Endothelial cell of umbilical vein (primary cell): ENCODE results near the gene PARD6G. TPM values are rescaled to one million over a fixed set of nuclear protein-coding genes. Genes with fewer than 3 reads are reported as not detected.

ENCODE experiments used
- BruUV-seq: library from RNA; stranded (reverse); fragments of 400-500 nt; replicated peaks from 2 replicates; lab custom pipeline; 2021; lab: Mats Ljungman, UMichigan
- CTCF ChIA-PET: fragments of 300-600, 350-600 bp; sonication (Branson Sonifier 250); formaldehyde crosslinking; loops from one replicate; lab custom pipeline; 2021; ENCODE audit warnings: antibody characterized with exemption, inconsistent platforms; lab: Charles Lee
- POLR2A ChIA-PET: fragments of 300-600, 350-600 bp; sonication (Branson Sonifier 250); formaldehyde crosslinking; loops from one replicate; lab custom pipeline; 2021; ENCODE audit warnings: antibody characterized with exemption, inconsistent platforms; lab: Charles Lee
- DNase-seq: peaks from one replicate; pipeline ENCODE4 v3.0.0-alpha.2; 2011; ENCODE audit warnings: low read depth, low spot score
- FAIRE-seq: peaks from 2 replicates; lab custom pipeline; 2011; peaks lifted over from hg19 to GRCh38; lab: Jason Lieb, UNC
- H2AFZ ChIP-seq: 2 replicates; pipeline ENCODE4 v1.6.0; 2012; ENCODE audit warnings: low read depth, low read length, control low read depth, inconsistent platforms
- H3K27ac ChIP-seq: 2 replicates; pipeline ENCODE4 v1.5.1; 2011; ENCODE audit warnings: low read depth, mild to moderate bottlenecking, control low read depth, low read length, moderate library complexity; ENCODE audit not compliant: insufficient read depth
- H3K27me3 ChIP-seq, 2 experiments: 2 replicates each; pipeline versions ENCODE4 v1.6.0 to v1.6.1; 2011; ENCODE audit warnings: low read length in 2 of 2, mixed read lengths in 1 of 2; ENCODE audit not compliant: control insufficient read depth in 2 of 2, insufficient read depth in 2 of 2
- H3K36me3 ChIP-seq, 2 experiments: 2 replicates in 1 of 2; 3 replicates in 1 of 2; pipeline ENCODE4 v1.5.1; 2011; ENCODE audit warnings: low read length in 2 of 2, mild to moderate bottlenecking in 1 of 2, moderate library complexity in 1 of 2; ENCODE audit not compliant: control insufficient read depth in 2 of 2, insufficient read depth in 2 of 2; ENCODE audit errors: extremely low read depth in 1 of 2
- H3K4me1 ChIP-seq: 3 replicates; pipeline ENCODE4 v1.5.1; 2011; ENCODE audit warnings: mild to moderate bottlenecking, low read length; ENCODE audit not compliant: control insufficient read depth, insufficient read depth; ENCODE audit errors: extremely low read depth
- H3K4me2 ChIP-seq: 2 replicates; pipeline ENCODE4 v1.6.1; 2011; ENCODE audit warnings: low read length, control low read depth, mixed read lengths; ENCODE audit not compliant: insufficient read depth
- H3K4me3 ChIP-seq, 3 experiments: fragments of 200-600 bp in 1 of 3; sonication (generic), shearing (Covaris generic) in 1 of 3; replicated peaks in 1 of 3; 2 replicates each; pipeline ENCODE4 v1.5.1; 2011 to 2016; ENCODE audit warnings: control low read depth in 3 of 3, low read length in 3 of 3, mild to moderate bottlenecking in 2 of 3, inconsistent platforms in 1 of 3, low read depth in 1 of 3, moderate library complexity in 1 of 3; ENCODE audit not compliant: insufficient read depth in 1 of 3
- H3K79me2 ChIP-seq: 2 replicates; pipeline ENCODE4 v1.6.0; 2012; ENCODE audit warnings: low read length, inconsistent platforms; ENCODE audit not compliant: control insufficient read depth, insufficient read depth
- H3K9ac ChIP-seq: replicated peaks from 2 replicates; pipeline ENCODE3; 2011; ENCODE audit warnings: low read length, control low read depth; ENCODE audit not compliant: insufficient read depth; ENCODE audit errors: extremely low read depth
- H3K9me1 ChIP-seq: replicated peaks from 3 replicates; pipeline ENCODE4 v1.6.0; 2011; ENCODE audit warnings: mild to moderate bottlenecking, low read length; ENCODE audit not compliant: control insufficient read depth, insufficient read depth; ENCODE audit errors: extremely low read depth
- H3K9me3 ChIP-seq: replicated peaks from 2 replicates; pipeline ENCODE4 v1.5.1; 2012; ENCODE audit warnings: low read length, inconsistent platforms; ENCODE audit not compliant: control insufficient read depth, insufficient read depth
- H4K20me1 ChIP-seq: replicated peaks from 2 replicates; pipeline ENCODE3; 2011; ENCODE audit warnings: mild to moderate bottlenecking, low read length; ENCODE audit not compliant: control insufficient read depth, insufficient read depth; ENCODE audit errors: extremely low read depth
- EZH2 ChIP-seq: IDR thresholded peaks from 2 replicates; pipeline ENCODE4 v1.6.1; 2012; ENCODE audit warnings: borderline replicate concordance, low read depth, mild to moderate bottlenecking, moderate library complexity, low read length, inconsistent platforms; ENCODE audit not compliant: severe bottlenecking
- FOS ChIP-seq: IDR thresholded peaks from 2 replicates; pipeline ENCODE4 v1.6.1; 2011; ENCODE audit warnings: mild to moderate bottlenecking, low read length, moderate library complexity, borderline replicate concordance; ENCODE audit not compliant: insufficient read depth
- GATA2 ChIP-seq: IDR thresholded peaks from 2 replicates; pipeline ENCODE4 v1.7.0; 2011; ENCODE audit warnings: low read depth, mild to moderate bottlenecking, moderate library complexity, mixed read lengths, low read length; ENCODE audit not compliant: insufficient read length, insufficient read depth
- JUN ChIP-seq: IDR thresholded peaks from 2 replicates; pipeline ENCODE4 v1.6.1; 2011; ENCODE audit warnings: borderline replicate concordance, low read depth; ENCODE audit not compliant: insufficient read length, insufficient read depth
- MYC ChIP-seq: IDR thresholded peaks from one replicate; pipeline ENCODE4 v1.6.1; 2011; ENCODE audit warnings: mild to moderate bottlenecking, low read depth, low read length
- POLR2A ChIP-seq: IDR thresholded peaks from 2 replicates; pipeline ENCODE4 v1.6.1; 2012; ENCODE audit warnings: low read depth, mild to moderate bottlenecking, control low read depth, low read length
- POLR2AphosphoS5 ChIP-seq: IDR thresholded peaks from 2 replicates; pipeline ENCODE4 v1.6.1; 2012; ENCODE audit warnings: low read depth, mild to moderate bottlenecking, control low read depth, low read length, moderate library complexity; ENCODE audit not compliant: insufficient read depth
- dilution Hi-C: fragments of 300-500 bp; cut with MboI; formaldehyde crosslinking; loops from one replicate; pipeline ENCODE4 v1.15.0; 2019; ENCODE audit warnings: low sequenced_read_pairs; ENCODE audit not compliant: extremely low pct_ligation_motif_present
- intact Hi-C: fragments of 100-400 bp; cut with micrococcal nuclease; formaldehyde crosslinking; loops from one replicate; pipeline ENCODE4 v1.10.0; 2022
- polyA plus RNA-seq, 4 experiments: library from polyadenylated mRNA; depleted of rRNA in 3 of 4; stranded (reverse) in 3 of 4; unstranded in 1 of 4; fragments of >200 nt; gene quantifications; 2 replicates each; pipeline versions ENCODE4 v1.2.1 to v1.2.3, GENCODE V29; 2011 to 2012; ENCODE audit warnings: missing spikeins in 1 of 4
- total RNA-seq: library from RNA; stranded (reverse); gene quantifications from 2 replicates; pipeline ENCODE4 v1.2.3, GENCODE V29; 2021
- TF ChIP-seq, protein P1 (sequence below), 2 donors: IDR thresholded peaks; 1 replicate in 1 of 2; 2 replicates in 1 of 2; pipeline ENCODE4 v1.5.1; 2011; ENCODE audit warnings: low read length in 2 of 2, mild to moderate bottlenecking in 2 of 2, moderate library complexity in 2 of 2, control low read depth in 1 of 2, inconsistent platforms in 1 of 2, low read depth in 1 of 2; ENCODE audit not compliant: insufficient read depth in 1 of 2; ENCODE audit errors: extremely low read depth in 1 of 2
- TF ChIP-seq, protein P2 (sequence below): IDR thresholded peaks from 2 replicates; pipeline ENCODE4 v1.6.1; 2011; ENCODE audit not compliant: insufficient read depth, insufficient read length

Gene PARD6G
- total and polyA plus RNA-seq, 2 donors (not counting 3 experiments of a cell fraction or from before 2014, with no cell fraction given) = 1.2 to 1.8 TPM

- no TSS peak for BruUV-seq
- H3K9ac ChIP-seq = no peak overlapping the region
- dilution Hi-C loops (no loop called here), intact Hi-C loops (no loop called here)
- H3K27me3 ChIP-seq = no peaks in the 10 kb centered on the region
- H3K4me1 ChIP-seq = no peaks in the 10 kb centered on the region
- no peaks in the 10 kb centered on the region for H3K79me2 ChIP-seq
- no peak overlapping the region for H3K4me2 ChIP-seq
- H3K27ac ChIP-seq = no peak overlapping the region
- CTCF ChIA-PET = interaction anchor here (1.3 kb wide), 1 partner anchor 72 kb away, joined by 4 read pairs; no protein-coding TSS in a partner anchor
- no peaks in the 10 kb centered on the region for H3K36me3 ChIP-seq
- POLR2A ChIA-PET = no interaction called here
- no peak overlapping the region for H3K4me3 ChIP-seq
- TF ChIP-seq, protein P1, sequence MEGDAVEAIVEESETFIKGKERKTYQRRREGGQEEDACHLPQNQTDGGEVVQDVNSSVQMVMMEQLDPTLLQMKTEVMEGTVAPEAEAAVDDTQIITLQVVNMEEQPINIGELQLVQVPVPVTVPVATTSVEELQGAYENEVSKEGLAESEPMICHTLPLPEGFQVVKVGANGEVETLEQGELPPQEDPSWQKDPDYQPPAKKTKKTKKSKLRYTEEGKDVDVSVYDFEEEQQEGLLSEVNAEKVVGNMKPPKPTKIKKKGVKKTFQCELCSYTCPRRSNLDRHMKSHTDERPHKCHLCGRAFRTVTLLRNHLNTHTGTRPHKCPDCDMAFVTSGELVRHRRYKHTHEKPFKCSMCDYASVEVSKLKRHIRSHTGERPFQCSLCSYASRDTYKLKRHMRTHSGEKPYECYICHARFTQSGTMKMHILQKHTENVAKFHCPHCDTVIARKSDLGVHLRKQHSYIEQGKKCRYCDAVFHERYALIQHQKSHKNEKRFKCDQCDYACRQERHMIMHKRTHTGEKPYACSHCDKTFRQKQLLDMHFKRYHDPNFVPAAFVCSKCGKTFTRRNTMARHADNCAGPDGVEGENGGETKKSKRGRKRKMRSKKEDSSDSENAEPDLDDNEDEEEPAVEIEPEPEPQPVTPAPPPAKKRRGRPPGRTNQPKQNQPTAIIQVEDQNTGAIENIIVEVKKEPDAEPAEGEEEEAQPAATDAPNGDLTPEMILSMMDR (IDR thresholded peaks at IDR 0.05; ENCODE audit: extremely low read depth in 1 of 2, insufficient read depth in 1 of 2, low read depth in 1 of 2, low read length in 2 of 2) = no peak
- no peak for TF ChIP-seq POLR2AphosphoS5
- no peak for TF ChIP-seq GATA2
- TF ChIP-seq MYC = no peak
- TF ChIP-seq POLR2A = no peak
- TF ChIP-seq JUN = no peak
- TF ChIP-seq EZH2 = no peak
- no peak for TF ChIP-seq FOS
- TF ChIP-seq, protein P2, sequence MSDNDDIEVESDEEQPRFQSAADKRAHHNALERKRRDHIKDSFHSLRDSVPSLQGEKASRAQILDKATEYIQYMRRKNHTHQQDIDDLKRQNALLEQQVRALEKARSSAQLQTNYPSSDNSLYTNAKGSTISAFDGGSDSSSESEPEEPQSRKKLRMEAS = no peak
- H2AFZ ChIP-seq = no peak overlapping the region
- FAIRE-seq (no peak), DNase-seq (no peak)
- H3K9me1 ChIP-seq = no peaks in the 10 kb centered on the region
- no peaks in the 10 kb centered on the region for H3K9me3 ChIP-seq
- H4K20me1 ChIP-seq = no peaks in the 10 kb centered on the region
Observed at GRCh38 chr18:80232030-80232429, 15.3 kb downstream of the PARD6G start.
